ENCODE results near the gene ZNF639. TPM values are rescaled to one million over a fixed set of nuclear protein-coding genes. Genes with fewer than 3 reads are reported as not detected.

The ZNF639 gene
- total RNA-seq, 1 experiment from 2014 or later: 28.6 TPM

DNA sequence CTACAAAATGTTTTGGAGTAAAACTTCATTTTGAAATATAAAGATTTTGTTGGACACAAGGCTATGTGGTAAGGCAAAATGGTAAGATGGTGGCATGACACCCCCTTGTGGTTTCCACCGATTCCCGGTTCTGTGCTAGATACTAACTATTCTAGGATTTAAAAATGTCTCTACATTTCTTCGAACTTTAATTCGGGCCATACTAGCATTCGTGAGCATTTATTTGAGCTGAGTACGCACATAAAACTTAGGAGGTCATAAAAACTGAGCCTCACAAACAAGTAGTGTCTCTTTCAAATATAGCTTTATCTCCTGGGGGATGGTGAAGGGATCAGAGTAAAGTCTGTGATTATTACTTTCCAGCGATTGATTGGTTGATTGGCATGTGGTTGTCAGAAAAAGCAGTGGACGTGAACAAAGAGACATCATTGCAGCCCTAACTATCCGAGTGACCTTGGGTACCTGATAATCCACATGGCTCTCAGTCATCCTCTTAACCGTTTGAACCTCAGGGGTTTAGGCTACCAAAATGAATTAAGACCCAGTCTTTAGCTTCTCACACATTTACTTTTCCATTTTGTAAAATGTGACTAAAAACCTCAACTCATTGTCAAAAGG is 1.1 kb upstream of the ZNF639 start:
- TF ChIP-seq CTCF (IDR thresholded peaks at IDR 0.05; ENCODE audit: insufficient read depth in 1 of 2, low read depth in 1 of 2, low read length in 1 of 2, severe bottlenecking in 1 of 2, unreplicated experiment in 1 of 2): peak; percentile 39 to 53
- H3K27me3 ChIP-seq (replicated peaks; ENCODE audit: control insufficient read depth, insufficient read depth, low read length): no peaks in the 10 kb centered on the region
- Mint-ChIP-seq H3K27ac (ENCODE audit: unreplicated experiment) (no peak overlapping the region), H3K36me3 (ENCODE audit: insufficient read depth, unreplicated experiment) (peaks cover 21% of the 10 kb centered on the region), H3K4me3 (ENCODE audit: unreplicated experiment) (peak overlapping the region; percentile 78), H3K9me3 (ENCODE audit: unreplicated experiment) (no peaks in the 10 kb centered on the region), H3K4me1 (ENCODE audit: low read depth, unreplicated experiment) (peaks cover 6% of the 10 kb centered on the region), H3K27me3 (ENCODE audit: insufficient read depth, unreplicated experiment) (no peaks in the 10 kb centered on the region)
- DNase-seq: peak in 1 of 2 experiments; percentile 31
- peaks cover 5% of the 10 kb centered on the region; the same call in 1 of the 2 replicates for H3K4me1 ChIP-seq
- no peaks in the 10 kb centered on the region for H3K9me3 ChIP-seq
- intact Hi-C loops (cut with micrococcal nuclease; ENCODE audit: unreplicated experiment): loop anchor here (1.0 to 10.0 kb wide), 7 partner anchors 25 to 887 kb away; partner anchors contain the start of gene MFN1
- CTCF ChIA-PET: interaction anchor here (1.9 kb wide), 1 partner anchor 252 kb away, joined by 4 read pairs; no protein-coding TSS in a partner anchor
- H3K4me3 ChIP-seq (ENCODE audit: low read depth, low read length): peak overlapping the region; percentile 76
- H3K36me3 ChIP-seq (ENCODE audit: control insufficient read depth, insufficient read depth, low read length): no peaks in the 10 kb centered on the region
- POLR2A ChIA-PET: interaction anchor here (0.6 kb wide), 1 partner anchor 239 kb away, joined by 3 read pairs; no protein-coding TSS in a partner anchor
- no TSS peak for BruUV-seq (replicated peaks)

DNA sequence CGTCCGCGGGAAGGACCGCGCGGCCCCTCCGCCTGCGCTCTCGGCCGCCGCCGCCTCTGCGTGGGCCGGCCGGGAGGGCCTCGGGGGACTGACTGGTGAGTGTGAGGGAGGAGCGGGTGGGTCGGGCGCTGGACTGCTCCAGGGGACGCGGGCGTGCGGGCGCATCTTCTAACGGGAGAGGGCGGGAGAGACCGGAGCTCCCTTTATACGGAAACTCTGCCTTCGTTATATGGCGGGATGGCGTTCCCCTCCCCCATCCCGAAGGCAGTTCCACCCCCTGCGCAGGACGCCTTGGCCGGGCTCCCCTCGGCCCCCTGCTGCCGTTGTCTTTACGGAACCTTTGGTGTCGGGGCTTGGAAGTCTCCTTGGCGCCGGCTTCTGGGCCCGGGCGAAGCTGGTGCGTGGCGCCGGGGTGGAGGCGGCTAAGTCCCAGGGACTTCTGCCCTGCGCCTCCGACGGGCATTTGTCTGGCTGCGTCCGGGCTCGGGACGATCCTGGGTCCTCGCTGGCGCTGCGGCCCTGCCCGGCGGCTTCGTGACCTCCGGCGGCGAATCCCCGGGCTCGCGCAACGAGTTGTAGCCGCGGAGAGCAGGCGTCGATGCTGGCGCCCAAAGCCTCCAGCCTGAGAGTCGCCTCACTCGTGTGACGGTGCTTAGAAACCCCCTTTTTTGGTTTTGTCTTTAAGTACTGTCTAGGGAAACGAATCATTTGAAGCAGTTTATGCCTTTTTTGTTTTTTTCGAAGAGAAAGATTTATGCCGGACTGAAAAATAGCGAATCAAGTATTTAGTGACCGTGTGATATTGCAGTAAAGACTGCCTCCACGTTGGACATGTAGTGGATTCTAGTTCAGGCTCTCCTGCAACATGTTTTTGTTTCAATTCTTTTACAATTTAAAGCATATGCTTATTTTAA is 623 bp downstream of the ZNF639 start:
- H3K4me3 Mint-ChIP-seq (ENCODE audit: unreplicated experiment): peak overlapping the region; percentile 78
- peak overlapping the region; percentile 48 for H3K27ac Mint-ChIP-seq (ENCODE audit: unreplicated experiment)
- peak; percentile 70 to 72 for DNase-seq
- Histone ChIP-seq H3K36me3 (ENCODE audit: control insufficient read depth, insufficient read depth, low read length) (no peaks in the 10 kb centered on the region), H3K4me1 (peaks cover 5% of the 10 kb centered on the region; the same call in 1 of the 2 replicates), H3K4me3 (ENCODE audit: low read depth, low read length) (peak overlapping the region; percentile 76), H3K9me3 (no peaks in the 10 kb centered on the region), H3K27me3 (replicated peaks; ENCODE audit: control insufficient read depth, insufficient read depth, low read length) (no peaks in the 10 kb centered on the region)
- POLR2A ChIA-PET: interaction anchor here (0.5 to 0.8 kb wide), 3 partner anchors 176 to 239 kb away, joined by 3 read pairs; partner anchors contain the start of gene ACTL6A
- no peaks in the 10 kb centered on the region for H3K27me3 Mint-ChIP-seq (ENCODE audit: insufficient read depth, unreplicated experiment)
- CTCF ChIA-PET: no interaction called here
- intact Hi-C loops (cut with micrococcal nuclease; ENCODE audit: unreplicated experiment): loop anchor here (2.0 to 10.0 kb wide), 2 partner anchors 23 to 889 kb away; partner anchors contain the start of gene MFN1
- peaks cover 6% of the 10 kb centered on the region for H3K4me1 Mint-ChIP-seq (ENCODE audit: low read depth, unreplicated experiment)
- no TSS peak for BruUV-seq (replicated peaks)
- H3K9me3 Mint-ChIP-seq (ENCODE audit: unreplicated experiment): no peaks in the 10 kb centered on the region
- no peak for TF ChIP-seq CTCF (IDR thresholded peaks at IDR 0.05; ENCODE audit: insufficient read depth in 1 of 2, low read depth in 1 of 2, low read length in 1 of 2, severe bottlenecking in 1 of 2, unreplicated experiment in 1 of 2)
- H3K36me3 Mint-ChIP-seq (ENCODE audit: insufficient read depth, unreplicated experiment): peaks cover 21% of the 10 kb centered on the region

DNA sequence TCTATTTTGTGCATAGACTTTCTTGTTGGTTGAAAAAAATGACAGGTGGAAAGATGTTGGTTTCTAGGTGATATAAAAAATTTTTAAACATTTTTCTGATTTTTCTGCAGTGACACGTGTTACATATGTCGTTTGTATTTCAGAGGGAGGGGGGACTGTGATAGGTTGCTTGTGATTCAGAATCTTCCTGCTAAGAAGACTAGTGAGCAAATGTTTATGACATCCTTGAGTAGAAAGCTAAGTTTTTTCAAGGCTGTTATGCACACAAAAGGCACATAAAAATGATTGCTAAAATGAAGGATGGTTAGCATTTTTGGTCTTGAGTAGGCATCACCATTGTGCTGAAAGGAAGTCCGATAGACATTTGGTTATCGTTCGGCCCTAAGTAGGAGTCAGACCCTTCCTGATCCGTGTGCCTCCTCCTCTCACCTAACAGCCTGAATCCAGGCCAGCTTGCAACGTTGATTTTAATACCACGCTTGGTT is 1.5 kb downstream of the ZNF639 start:
- ChIA-PET CTCF (interaction anchor here (0.6 kb wide), 1 partner anchor 22 kb away, joined by 3 read pairs; no protein-coding TSS in a partner anchor), POLR2A (interaction anchor here (0.6 kb wide), 1 partner anchor 277 kb away, joined by 7 read pairs; no protein-coding TSS in a partner anchor)
- H3K36me3 Mint-ChIP-seq (ENCODE audit: insufficient read depth, unreplicated experiment): peaks cover 27% of the 10 kb centered on the region
- H3K4me3 Mint-ChIP-seq (ENCODE audit: unreplicated experiment): peak overlapping the region; percentile 78
- H3K9me3 Mint-ChIP-seq (ENCODE audit: unreplicated experiment): no peaks in the 10 kb centered on the region
- intact Hi-C loops (cut with micrococcal nuclease; ENCODE audit: unreplicated experiment): loop anchor here (10.0 kb wide), 1 partner anchor 890 kb away; no protein-coding TSS in a partner anchor
- Histone ChIP-seq H3K9me3 (no peaks in the 10 kb centered on the region), H3K27me3 (replicated peaks; ENCODE audit: control insufficient read depth, insufficient read depth, low read length) (no peaks in the 10 kb centered on the region), H3K4me1 (peaks cover 5% of the 10 kb centered on the region; the same call in 1 of the 2 replicates), H3K36me3 (ENCODE audit: control insufficient read depth, insufficient read depth, low read length) (peaks cover 2% of the 10 kb centered on the region; the same call in 1 of the 2 replicates), H3K4me3 (ENCODE audit: low read depth, low read length) (peak overlapping the region; percentile 76)
- no peak for DNase-seq
- H3K27ac Mint-ChIP-seq (ENCODE audit: unreplicated experiment): peak overlapping the region; percentile 48
- H3K27me3 Mint-ChIP-seq (ENCODE audit: insufficient read depth, unreplicated experiment): no peaks in the 10 kb centered on the region
- peaks cover 6% of the 10 kb centered on the region for H3K4me1 Mint-ChIP-seq (ENCODE audit: low read depth, unreplicated experiment)
- TF ChIP-seq CTCF (IDR thresholded peaks at IDR 0.05; ENCODE audit: insufficient read depth in 1 of 2, low read depth in 1 of 2, low read length in 1 of 2, severe bottlenecking in 1 of 2, unreplicated experiment in 1 of 2): no peak
- BruUV-seq (replicated peaks): TSS peak; percentile 54

Data from Caco-2 (cell line).